Measurements from ENCODE around the gene SERPINE2.

DNA sequence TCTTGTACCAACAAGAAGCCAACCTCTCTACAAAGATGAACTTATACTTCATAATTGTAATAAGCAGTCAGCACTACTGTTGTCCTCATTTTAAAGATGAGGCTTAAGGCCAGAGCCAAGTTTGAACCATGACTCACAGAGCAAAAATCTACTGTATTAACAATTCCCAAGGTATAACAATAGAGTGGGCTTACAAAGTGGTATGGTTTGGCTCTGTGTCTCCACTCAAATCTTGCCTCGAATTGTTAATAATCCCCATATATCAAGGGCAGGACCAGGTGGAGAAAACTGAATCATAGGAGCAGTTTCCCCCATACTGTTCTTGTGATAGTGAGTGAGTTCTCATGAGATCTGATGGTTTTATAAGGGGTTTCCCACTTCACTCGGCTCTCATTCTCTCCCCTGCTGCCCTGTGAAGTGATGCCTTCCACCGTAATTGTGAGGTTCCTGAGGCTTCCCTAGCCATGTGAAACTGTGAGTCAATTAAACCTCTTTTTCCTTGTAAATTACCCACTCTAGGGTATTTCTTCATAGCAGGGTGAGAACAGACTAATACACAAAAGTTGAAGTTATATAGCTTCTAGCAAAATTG lies 62.4 kb downstream of the SERPINE2 start:
- TF ChIP-seq, protein P1, sequence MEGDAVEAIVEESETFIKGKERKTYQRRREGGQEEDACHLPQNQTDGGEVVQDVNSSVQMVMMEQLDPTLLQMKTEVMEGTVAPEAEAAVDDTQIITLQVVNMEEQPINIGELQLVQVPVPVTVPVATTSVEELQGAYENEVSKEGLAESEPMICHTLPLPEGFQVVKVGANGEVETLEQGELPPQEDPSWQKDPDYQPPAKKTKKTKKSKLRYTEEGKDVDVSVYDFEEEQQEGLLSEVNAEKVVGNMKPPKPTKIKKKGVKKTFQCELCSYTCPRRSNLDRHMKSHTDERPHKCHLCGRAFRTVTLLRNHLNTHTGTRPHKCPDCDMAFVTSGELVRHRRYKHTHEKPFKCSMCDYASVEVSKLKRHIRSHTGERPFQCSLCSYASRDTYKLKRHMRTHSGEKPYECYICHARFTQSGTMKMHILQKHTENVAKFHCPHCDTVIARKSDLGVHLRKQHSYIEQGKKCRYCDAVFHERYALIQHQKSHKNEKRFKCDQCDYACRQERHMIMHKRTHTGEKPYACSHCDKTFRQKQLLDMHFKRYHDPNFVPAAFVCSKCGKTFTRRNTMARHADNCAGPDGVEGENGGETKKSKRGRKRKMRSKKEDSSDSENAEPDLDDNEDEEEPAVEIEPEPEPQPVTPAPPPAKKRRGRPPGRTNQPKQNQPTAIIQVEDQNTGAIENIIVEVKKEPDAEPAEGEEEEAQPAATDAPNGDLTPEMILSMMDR (IDR thresholded peaks at IDR 0.05; ENCODE audit: low read depth, low read length, poor library complexity, severe bottlenecking): no peak
- TF ChIP-seq EZH2phosphoT487 (IDR thresholded peaks at IDR 0.05; ENCODE audit: borderline replicate concordance, low read length): no peak
